HepG2 (cell line): ENCODE data around the gene DPAGT1. TPM values are rescaled to one million over a fixed set of nuclear protein-coding genes. Genes with fewer than 3 reads are reported as not detected.

Source experiments
- CHCHD3 ChIP-seq: sonication (generic); formaldehyde crosslinking; IDR thresholded peaks from 2 replicates; pipeline ENCODE4 v1.8.0; 2022; ENCODE audit warnings: mild to moderate bottlenecking, missing genetic modification reagents, moderate library complexity
- DNMT3B ChIP-seq: conservative IDR thresholded peaks from 2 replicates; pipeline ENCODE4 v1.6.1; 2016; ENCODE audit warnings: missing biosample characterization, control low read depth
- ELF3 ChIP-seq: IDR thresholded peaks from 2 replicates; pipeline ENCODE4 v1.6.1; 2016; ENCODE audit warnings: missing genetic modification reagents, missing compliant biosample characterization
- ELF4 ChIP-seq: sonication (generic); formaldehyde crosslinking; IDR thresholded peaks from 2 replicates; pipeline ENCODE4 v1.5.0; 2020; ENCODE audit warnings: missing genetic modification reagents, mild to moderate bottlenecking, moderate library complexity, borderline replicate concordance
- FOXP1 ChIP-seq, 2 experiments: fragments of 450-650 bp in 1 of 2; IDR thresholded peaks; 2 replicates each; pipeline ENCODE4 v1.6.1; 2017 to 2018; ENCODE audit warnings: antibody characterized with exemption in 1 of 2
- GPN1 ChIP-seq: sonication (generic); formaldehyde crosslinking; IDR thresholded peaks from 2 replicates; pipeline ENCODE4 v1.5.1; 2020; ENCODE audit warnings: missing genetic modification reagents, borderline replicate concordance
- JARID2 ChIP-seq: sonication (generic); formaldehyde crosslinking; IDR thresholded peaks from 2 replicates; pipeline ENCODE4 v1.8.1; 2023; ENCODE audit warnings: missing genetic modification reagents, inconsistent platforms; ENCODE audit not compliant: insufficient replicate concordance
- JUN ChIP-seq: sonication (generic); formaldehyde crosslinking; IDR thresholded peaks from 2 replicates; pipeline ENCODE4 v1.4.0; 2020; ENCODE audit warnings: mild to moderate bottlenecking, missing genetic modification reagents
- KDM6A ChIP-seq: IDR thresholded peaks from 2 replicates; pipeline ENCODE4 v1.6.1; 2016; ENCODE audit warnings: low read depth
- MED13 ChIP-seq: sonication (generic); formaldehyde crosslinking; IDR thresholded peaks from 2 replicates; pipeline ENCODE4 v1.5.0; 2020; ENCODE audit warnings: missing genetic modification reagents
- NFE2 ChIP-seq: sonication (generic); formaldehyde crosslinking; IDR thresholded peaks from 2 replicates; pipeline ENCODE4 v1.4.0; 2020; ENCODE audit warnings: missing genetic modification reagents
- SIN3B ChIP-seq: fragments of 150-350 bp; IDR thresholded peaks from 2 replicates; pipeline ENCODE4 v1.6.1; 2014; ENCODE audit warnings: low read length
- SMAD1 ChIP-seq: sonication (generic); formaldehyde crosslinking; IDR thresholded peaks from 2 replicates; pipeline ENCODE4 v1.4.0; 2020; ENCODE audit warnings: missing genetic modification reagents, low read depth, mild to moderate bottlenecking, borderline replicate concordance
- SRSF9 ChIP-seq: fragments of 200-400 bp; formaldehyde crosslinking; IDR thresholded peaks from 2 replicates; pipeline ENCODE4 v1.6.1; 2018; ENCODE audit warnings: borderline replicate concordance, mild to moderate bottlenecking, low read depth, low read length; ENCODE audit not compliant: insufficient read depth, poor library complexity, severe bottlenecking
- TAF1 ChIP-seq: sonication (generic); formaldehyde crosslinking; IDR thresholded peaks from 2 replicates; pipeline ENCODE4 v1.4.0; 2020; ENCODE audit warnings: missing genetic modification reagents
- TARDBP ChIP-seq: sonication (generic); formaldehyde crosslinking; IDR thresholded peaks from 2 replicates; pipeline ENCODE4 v1.8.0; 2022; ENCODE audit warnings: mild to moderate bottlenecking, missing genetic modification reagents
- U2AF2 ChIP-seq: fragments of 200-400 bp; formaldehyde crosslinking; IDR thresholded peaks from 2 replicates; pipeline ENCODE4 v1.6.1; 2017; ENCODE audit warnings: low read depth, mild to moderate bottlenecking, low read length
- ZNF496 ChIP-seq: sonication (generic); formaldehyde crosslinking; IDR thresholded peaks from 2 replicates; pipeline ENCODE4 v1.8.1; 2023; ENCODE audit warnings: mild to moderate bottlenecking, moderate library complexity, missing genetic modification reagents; ENCODE audit not compliant: insufficient replicate concordance
- ZNF570 ChIP-seq: sonication (generic); formaldehyde crosslinking; IDR thresholded peaks from 2 replicates; pipeline ENCODE4 v1.4.0; 2020; ENCODE audit warnings: mild to moderate bottlenecking, missing genetic modification reagents, borderline replicate concordance
- ZNF788 ChIP-seq: sonication (generic); formaldehyde crosslinking; IDR thresholded peaks from 2 replicates; pipeline ENCODE4 v1.5.0; 2020; ENCODE audit warnings: mild to moderate bottlenecking, missing genetic modification reagents, borderline replicate concordance
- ZSCAN29 ChIP-seq: sonication (generic); formaldehyde crosslinking; conservative IDR thresholded peaks from 2 replicates; pipeline ENCODE4 v1.4.0; 2020; ENCODE audit warnings: mild to moderate bottlenecking, missing genetic modification reagents
- polyA plus RNA-seq, 8 experiments: library from polyadenylated mRNA; depleted of rRNA in 3 of 8; stranded (reverse) in 7 of 8; unstranded in 1 of 8; fragments of >200 nt; fragmentation: Illumina TruSeq in 4 of 8; extraction: Trizol in 4 of 8; gene quantifications; 2 replicates each; pipeline versions ENCODE4 v1.2.1 to v1.2.3, GENCODE V29; 2011 to 2016; ENCODE audit warnings: low read depth in 4 of 8, missing spikeins in 1 of 8, mixed read lengths in 1 of 8; ENCODE audit not compliant: insufficient read depth in 1 of 8
- total RNA-seq, 5 experiments: library from RNA; depleted of rRNA; stranded (reverse); fragments of >200 nt; fragmentation: Illumina TruSeq; extraction: Trizol; gene quantifications; 2 replicates each; pipeline ENCODE4 v1.2.3, GENCODE V29; 2016; ENCODE audit warnings: low read depth in 1 of 5
- TF ChIP-seq, protein P1 (sequence below): sonication (generic); formaldehyde crosslinking; IDR thresholded peaks from 2 replicates; pipeline ENCODE4 v1.4.0; 2020; ENCODE audit warnings: missing genetic modification reagents, mild to moderate bottlenecking, borderline replicate concordance
- TF ChIP-seq, protein P2 (sequence below): sonication (generic); formaldehyde crosslinking; IDR thresholded peaks from 2 replicates; pipeline ENCODE4 v1.4.0; 2020; ENCODE audit warnings: missing genetic modification reagents
- TF ChIP-seq, protein P3 (sequence below): sonication (generic); formaldehyde crosslinking; IDR thresholded peaks from 2 replicates; pipeline ENCODE4 v1.4.0; 2020; ENCODE audit warnings: missing genetic modification reagents

The DPAGT1 gene
- total and polyA plus RNA-seq, 2 of the 13 experiments (the other 11 are each of a cell fraction or from before 2014, with no cell fraction given), result 37.6 to 70.7 TPM

DNA sequence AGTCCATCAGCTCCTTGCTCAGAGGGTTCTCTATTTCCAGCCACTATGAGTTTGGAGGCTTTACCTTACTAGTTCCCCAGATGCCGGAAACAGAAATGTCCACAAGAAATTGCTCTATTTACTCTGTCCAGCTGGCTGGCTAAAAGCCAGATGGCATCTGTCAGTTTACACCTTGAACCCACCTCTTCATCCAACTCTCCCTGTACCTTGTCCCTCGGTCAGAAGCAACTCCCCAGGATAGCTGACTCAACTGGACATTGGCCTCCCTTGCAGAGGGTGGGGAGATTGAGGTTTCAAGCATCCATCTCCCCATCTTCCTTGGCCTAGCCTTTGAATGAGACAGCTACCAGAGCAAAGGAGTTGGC, 7.2 kb upstream of the DPAGT1 start (continued):
- TF ChIP-seq, protein P1, sequence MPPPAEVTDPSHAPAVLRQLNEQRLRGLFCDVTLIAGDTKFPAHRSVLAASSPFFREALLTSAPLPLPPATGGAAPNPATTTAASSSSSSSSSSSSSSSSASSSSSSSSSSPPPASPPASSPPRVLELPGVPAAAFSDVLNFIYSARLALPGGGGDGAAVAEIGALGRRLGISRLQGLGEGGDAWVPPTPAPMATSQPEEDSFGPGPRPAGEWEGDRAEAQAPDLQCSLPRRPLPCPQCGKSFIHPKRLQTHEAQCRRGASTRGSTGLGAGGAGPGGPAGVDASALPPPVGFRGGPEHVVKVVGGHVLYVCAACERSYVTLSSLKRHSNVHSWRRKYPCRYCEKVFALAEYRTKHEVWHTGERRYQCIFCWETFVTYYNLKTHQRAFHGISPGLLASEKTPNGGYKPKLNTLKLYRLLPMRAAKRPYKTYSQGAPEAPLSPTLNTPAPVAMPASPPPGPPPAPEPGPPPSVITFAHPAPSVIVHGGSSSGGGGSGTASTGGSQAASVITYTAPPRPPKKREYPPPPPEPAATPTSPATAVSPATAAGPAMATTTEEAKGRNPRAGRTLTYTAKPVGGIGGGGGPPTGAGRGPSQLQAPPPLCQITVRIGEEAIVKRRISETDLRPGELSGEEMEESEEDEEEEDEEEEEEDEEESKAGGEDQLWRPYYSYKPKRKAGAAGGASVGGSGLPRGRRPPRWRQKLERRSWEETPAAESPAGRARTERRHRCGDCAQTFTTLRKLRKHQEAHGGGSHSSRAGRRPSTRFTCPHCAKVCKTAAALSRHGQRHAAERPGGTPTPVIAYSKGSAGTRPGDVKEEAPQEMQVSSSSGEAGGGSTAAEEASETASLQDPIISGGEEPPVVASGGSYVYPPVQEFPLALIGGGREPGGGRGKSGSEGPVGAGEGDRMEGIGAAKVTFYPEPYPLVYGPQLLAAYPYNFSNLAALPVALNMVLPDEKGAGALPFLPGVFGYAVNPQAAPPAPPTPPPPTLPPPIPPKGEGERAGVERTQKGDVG (CRISPR knock-in tag), result no peak
- TF ChIP-seq, protein P2, sequence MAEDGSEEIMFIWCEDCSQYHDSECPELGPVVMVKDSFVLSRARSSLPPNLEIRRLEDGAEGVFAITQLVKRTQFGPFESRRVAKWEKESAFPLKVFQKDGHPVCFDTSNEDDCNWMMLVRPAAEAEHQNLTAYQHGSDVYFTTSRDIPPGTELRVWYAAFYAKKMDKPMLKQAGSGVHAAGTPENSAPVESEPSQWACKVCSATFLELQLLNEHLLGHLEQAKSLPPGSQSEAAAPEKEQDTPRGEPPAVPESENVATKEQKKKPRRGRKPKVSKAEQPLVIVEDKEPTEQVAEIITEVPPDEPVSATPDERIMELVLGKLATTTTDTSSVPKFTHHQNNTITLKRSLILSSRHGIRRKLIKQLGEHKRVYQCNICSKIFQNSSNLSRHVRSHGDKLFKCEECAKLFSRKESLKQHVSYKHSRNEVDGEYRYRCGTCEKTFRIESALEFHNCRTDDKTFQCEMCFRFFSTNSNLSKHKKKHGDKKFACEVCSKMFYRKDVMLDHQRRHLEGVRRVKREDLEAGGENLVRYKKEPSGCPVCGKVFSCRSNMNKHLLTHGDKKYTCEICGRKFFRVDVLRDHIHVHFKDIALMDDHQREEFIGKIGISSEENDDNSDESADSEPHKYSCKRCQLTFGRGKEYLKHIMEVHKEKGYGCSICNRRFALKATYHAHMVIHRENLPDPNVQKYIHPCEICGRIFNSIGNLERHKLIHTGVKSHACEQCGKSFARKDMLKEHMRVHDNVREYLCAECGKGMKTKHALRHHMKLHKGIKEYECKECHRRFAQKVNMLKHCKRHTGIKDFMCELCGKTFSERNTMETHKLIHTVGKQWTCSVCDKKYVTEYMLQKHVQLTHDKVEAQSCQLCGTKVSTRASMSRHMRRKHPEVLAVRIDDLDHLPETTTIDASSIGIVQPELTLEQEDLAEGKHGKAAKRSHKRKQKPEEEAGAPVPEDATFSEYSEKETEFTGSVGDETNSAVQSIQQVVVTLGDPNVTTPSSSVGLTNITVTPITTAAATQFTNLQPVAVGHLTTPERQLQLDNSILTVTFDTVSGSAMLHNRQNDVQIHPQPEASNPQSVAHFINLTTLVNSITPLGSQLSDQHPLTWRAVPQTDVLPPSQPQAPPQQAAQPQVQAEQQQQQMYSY (CRISPR knock-in tag), result no peak
- TF ChIP-seq ZSCAN29 (CRISPR knock-in tag), result no peak
- no peak for TF ChIP-seq TAF1
- TF ChIP-seq ZNF570 (CRISPR knock-in tag), result no peak
- no peak for TF ChIP-seq CHCHD3 (CRISPR knock-in tag)
- no peak for TF ChIP-seq DNMT3B
- TF ChIP-seq JUN (CRISPR knock-in tag), result no peak
- no peak for TF ChIP-seq SIN3B
- TF ChIP-seq MED13 (CRISPR knock-in tag), result no peak
- no peak for TF ChIP-seq JARID2 (CRISPR knock-in tag)
- TF ChIP-seq SRSF9, result no peak
- no peak for TF ChIP-seq TARDBP (CRISPR knock-in tag)
- no peak; the same call in 1 of the 2 replicates for TF ChIP-seq KDM6A (CRISPR knock-in tag)
- no peak; the same call in 1 of the 2 replicates for TF ChIP-seq ELF3 (CRISPR knock-in tag)
- no peak for TF ChIP-seq ZNF496 (CRISPR knock-in tag)
- no peak for TF ChIP-seq ZNF788 (CRISPR knock-in tag)
- no peak for TF ChIP-seq SMAD1 (CRISPR knock-in tag)
- TF ChIP-seq ELF4 (CRISPR knock-in tag), result no peak
- TF ChIP-seq NFE2 (CRISPR knock-in tag), result no peak
- TF ChIP-seq GPN1 (CRISPR knock-in tag), result no peak
- TF ChIP-seq U2AF2, result no peak
- TF ChIP-seq, protein P3, sequence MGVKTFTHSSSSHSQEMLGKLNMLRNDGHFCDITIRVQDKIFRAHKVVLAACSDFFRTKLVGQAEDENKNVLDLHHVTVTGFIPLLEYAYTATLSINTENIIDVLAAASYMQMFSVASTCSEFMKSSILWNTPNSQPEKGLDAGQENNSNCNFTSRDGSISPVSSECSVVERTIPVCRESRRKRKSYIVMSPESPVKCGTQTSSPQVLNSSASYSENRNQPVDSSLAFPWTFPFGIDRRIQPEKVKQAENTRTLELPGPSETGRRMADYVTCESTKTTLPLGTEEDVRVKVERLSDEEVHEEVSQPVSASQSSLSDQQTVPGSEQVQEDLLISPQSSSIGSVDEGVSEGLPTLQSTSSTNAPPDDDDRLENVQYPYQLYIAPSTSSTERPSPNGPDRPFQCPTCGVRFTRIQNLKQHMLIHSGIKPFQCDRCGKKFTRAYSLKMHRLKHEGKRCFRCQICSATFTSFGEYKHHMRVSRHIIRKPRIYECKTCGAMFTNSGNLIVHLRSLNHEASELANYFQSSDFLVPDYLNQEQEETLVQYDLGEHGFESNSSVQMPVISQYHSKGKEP, result no peak
- TF ChIP-seq FOXP1 (IDR thresholded peaks at IDR 0.05), result no peak
- 0 out of 2 replicates have a peak, but pooled peaks have one; percentile 8 for TF ChIP-seq FOXP1 (CRISPR knock-in tag; IDR thresholded peaks at IDR 0.05)
